Iris pigment epithelial cell (primary cell): ENCODE measurements around the gene GDPD3.

Source experiments
- DNase-seq: peaks from one replicate; pipeline ENCODE4 v3.0.0-alpha.2; 2011; ENCODE audit warnings: low read depth

GDPD3 gene

GRCh38 chr16:30095166-30096078 is 17.9 kb downstream of the GDPD3 start:
- DNase-seq: no peak

- DNase-seq: no peak
Observed at GRCh38 chr16:30094541-30095165, 18.7 kb downstream of the GDPD3 start.

- DNase-seq: peak; percentile 69
Observed at GRCh38 chr16:30092373-30093010, 20.8 kb downstream of the GDPD3 start.

- peak; percentile 90 for DNase-seq
Observed at GRCh38 chr16:30091474-30092372, 21.6 kb downstream of the GDPD3 start, which contains the start of gene TBX6. TSS of gene TBX6 (minus strand) at chr16:30091924. CDS start at chr16:30091193, 731 bp downstream.

- DNase-seq: no peak
Observed at GRCh38 chr16:30090610-30091331, 22.6 kb downstream of the GDPD3 start.

GRCh38 chr16:30088832-30089624 is 24.3 kb downstream of the GDPD3 start:
- DNase-seq: no peak

GRCh38 chr16:30088237-30088831 is 25.0 kb downstream of the GDPD3 start:
- DNase-seq: no peak

GRCh38 chr16:30087181-30087898 is 26.0 kb downstream of the GDPD3 start:
- DNase-seq: no peak

- no peak for DNase-seq
Observed at GRCh38 chr16:30086291-30087140, 26.8 kb downstream of the GDPD3 start.

- DNase-seq: no peak
Observed at GRCh38 chr16:30085820-30086219, 27.5 kb downstream of the GDPD3 start.

GRCh38 chr16:30085247-30085646 is 28.1 kb downstream of the GDPD3 start:
- DNase-seq: no peak

GRCh38 chr16:30084816-30085159 is 28.5 kb downstream of the GDPD3 start:
- DNase-seq: no peak

GRCh38 chr16:30084096-30084815 is 29.1 kb downstream of the GDPD3 start:
- no peak for DNase-seq

- no peak for DNase-seq
Observed at GRCh38 chr16:30083216-30084055, 29.9 kb downstream of the GDPD3 start.

- DNase-seq: no peak
Observed at GRCh38 chr16:30082545-30083090, 30.7 kb downstream of the GDPD3 start.

GRCh38 chr16:30079480-30079879 is 33.9 kb downstream of the GDPD3 start:
- DNase-seq: no peak
